Coronary artery (tissue), 2 donors: ENCODE measurements around the gene KAZN.

Source experiments
- DNase-seq: peaks from one replicate; pipeline ENCODE4 v3.0.0-alpha.2; 2017; ENCODE audit warnings: low spot score
- H3K27ac ChIP-seq, 2 donors: fragments of 200-600 bp; sonication (generic); one replicate each; pipeline ENCODE4 v1.5.1; 2016 to 2019
- H3K4me3 ChIP-seq: fragments of 200-600 bp; sonication (generic); 2 replicates; pipeline ENCODE4 v1.5.1; 2016; ENCODE audit warnings: mild to moderate bottlenecking, moderate library complexity
- CTCF ChIP-seq: fragments of 200-600 bp; sonication (generic); IDR thresholded peaks from one replicate; pipeline ENCODE4 v1.5.1; 2019; ENCODE audit warnings: antibody characterized with exemption

Gene KAZN

DNA sequence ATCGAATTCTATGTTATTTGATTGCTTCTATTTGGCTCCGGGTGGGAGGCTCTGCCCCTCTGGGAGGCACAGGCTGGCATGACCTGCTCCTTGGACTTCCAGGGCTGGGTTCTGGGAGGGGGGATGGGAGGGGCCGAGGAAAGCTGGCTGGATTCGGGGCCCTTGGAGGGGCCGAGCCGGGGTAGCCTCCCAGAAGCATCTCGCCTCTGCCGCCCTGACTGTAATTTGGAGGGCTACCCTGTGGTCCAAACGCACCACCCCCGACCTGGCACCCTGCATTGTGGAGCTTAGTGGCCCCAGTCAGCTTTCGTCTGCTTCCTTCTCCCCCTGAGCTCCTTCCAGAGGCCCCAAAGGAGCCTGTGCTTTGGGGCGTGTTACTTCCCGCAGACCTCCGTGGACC, 469.7 kb downstream of the KAZN start:
- no peak for DNase-seq
- TF ChIP-seq CTCF, result no peak
- Histone ChIP-seq H3K27ac (peak overlapping the region; percentile 56 to 62), H3K4me3 (no peak overlapping the region)

DNA sequence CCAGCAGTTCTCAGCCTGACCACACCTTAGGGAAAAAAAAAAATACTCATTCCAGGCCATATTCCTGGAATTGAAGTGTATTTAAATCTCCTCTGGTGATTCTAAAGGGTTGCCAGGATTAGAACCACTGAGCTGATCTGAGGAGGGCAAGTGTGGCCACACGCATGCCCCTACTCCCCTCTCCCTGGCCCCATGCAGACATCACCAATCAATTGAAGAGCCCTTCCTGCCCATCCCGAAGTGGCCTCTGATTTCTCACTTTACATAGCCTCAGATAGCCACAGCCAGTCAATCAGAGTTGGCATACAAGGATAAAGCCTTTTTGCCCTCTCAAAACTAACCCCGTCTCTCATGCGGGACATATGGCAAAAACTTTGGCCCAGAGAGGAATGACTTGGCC, 470.5 kb downstream of the KAZN start:
- Histone ChIP-seq H3K27ac (peak overlapping the region in 1 of 2 donors; percentile 56), H3K4me3 (no peak overlapping the region)
- no peak for DNase-seq
- TF ChIP-seq CTCF, result no peak

- no peak for TF ChIP-seq CTCF
- DNase-seq, result no peak
- no peak overlapping the region for H3K4me3 ChIP-seq
- no peak overlapping the region for H3K27ac ChIP-seq
Observed at GRCh38 chr1:15070145-15070748, 471.8 kb downstream of the KAZN start.

GRCh38 chr1:15071936-15072335, 473.5 kb downstream of the KAZN start:
- TF ChIP-seq CTCF, result no peak
- no peak overlapping the region for H3K27ac ChIP-seq
- DNase-seq, result no peak
- H3K4me3 ChIP-seq, result no peak overlapping the region

DNA sequence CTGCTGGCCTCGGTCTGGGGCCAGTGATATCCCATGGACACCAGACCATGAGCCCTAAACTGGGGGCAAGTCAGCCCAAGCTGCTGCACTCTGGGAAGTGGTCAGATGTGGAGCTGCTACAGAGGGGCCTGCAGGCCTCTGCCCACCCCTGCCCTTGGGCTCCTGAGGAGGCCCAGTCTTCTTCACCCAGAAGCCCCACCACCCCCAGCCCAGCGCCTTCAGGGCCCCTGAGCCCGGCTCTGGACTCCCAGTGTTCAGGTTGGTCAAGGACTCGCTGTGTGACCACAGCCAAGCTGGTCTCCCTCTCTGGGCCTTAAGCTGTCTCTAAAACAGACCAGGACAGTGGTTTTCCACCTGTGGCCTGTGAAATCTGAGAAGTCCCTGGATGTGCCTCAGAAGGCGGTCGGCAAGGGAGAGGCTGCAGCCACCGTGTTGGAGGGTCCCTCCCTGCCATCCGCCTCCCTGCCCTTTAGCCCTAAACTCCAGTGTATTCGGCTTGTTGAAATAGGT, 475.4 kb downstream of the KAZN start:
- no peak for DNase-seq
- no peak overlapping the region for H3K4me3 ChIP-seq
- TF ChIP-seq CTCF, result no peak
- H3K27ac ChIP-seq, result no peak overlapping the region

DNA sequence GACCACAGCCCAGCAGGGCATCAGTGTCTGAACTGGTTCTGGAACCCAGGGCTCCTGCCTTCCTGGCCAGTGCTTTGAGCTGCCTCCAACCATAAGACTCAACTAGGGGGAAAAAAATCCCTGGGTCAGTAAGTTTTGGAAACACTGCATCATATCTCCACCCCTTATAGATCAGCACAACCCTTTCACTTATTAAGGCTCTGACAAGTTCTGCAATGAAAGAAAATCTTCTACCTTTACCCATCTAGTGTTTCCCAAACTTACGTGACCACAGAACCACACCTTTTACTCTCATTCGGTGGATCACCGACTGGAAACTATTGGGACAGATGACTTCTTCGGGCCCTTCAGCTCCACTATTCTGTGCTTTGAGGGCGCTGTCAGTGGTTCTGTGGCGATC, 476.7 kb downstream of the KAZN start:
- no peak for TF ChIP-seq CTCF
- no peak overlapping the region for H3K4me3 ChIP-seq
- no peak for DNase-seq
- H3K27ac ChIP-seq, result no peak overlapping the region

DNA sequence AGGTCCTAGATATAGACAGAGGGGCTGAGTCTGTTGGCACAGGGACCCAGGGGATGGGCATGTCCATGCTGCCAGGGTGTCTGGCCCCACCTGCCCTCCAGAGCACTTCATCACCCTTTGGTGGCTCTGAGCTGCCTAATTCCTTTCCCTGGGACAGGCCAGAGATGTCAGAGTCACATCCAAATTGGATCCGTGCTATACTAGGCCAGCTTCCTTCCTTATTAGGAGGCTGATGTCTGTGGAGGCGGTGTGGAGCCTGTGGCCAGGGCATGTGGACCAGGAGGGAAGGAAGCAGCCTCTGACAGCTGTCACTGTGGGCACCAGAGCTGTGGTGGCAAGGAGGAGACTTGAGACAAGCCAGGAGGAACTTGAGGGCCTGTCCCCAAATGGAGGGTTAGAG, 477.3 kb downstream of the KAZN start:
- no peak for DNase-seq
- no peak for TF ChIP-seq CTCF
- Histone ChIP-seq H3K27ac (peak overlapping the region; percentile 11 to 34), H3K4me3 (no peak overlapping the region)
